CD4-positive, alpha-beta T cell (primary cell): ENCODE measurements around the gene RASAL2. TPM values are rescaled to one million over a fixed set of nuclear protein-coding genes. Genes with fewer than 3 reads are reported as not detected.

Experiments used
- ATAC-seq: fragments of 200-7000 bp; cut with Tn5 transposase; one replicate; pipeline ENCODE4 v1.10.0; 2022; ENCODE audit warnings: mild to moderate bottlenecking; ENCODE audit not compliant: poor library complexity
- CTCF ChIA-PET: fragments of 350-600 bp; sonication (Branson Sonifier 250); formaldehyde crosslinking; loops from one replicate; lab custom pipeline; 2021; ENCODE audit warnings: antibody characterized with exemption, inconsistent platforms; lab: Charles Lee
- POLR2A ChIA-PET: fragments of 350-600 bp; sonication (Branson Sonifier 250); formaldehyde crosslinking; loops from one replicate; lab custom pipeline; 2021; ENCODE audit warnings: antibody characterized with exemption, inconsistent platforms; lab: Charles Lee
- DNase-seq, 14 experiments: peaks; one replicate each; pipeline ENCODE4 v3.0.0-alpha.2; 2013 to 2020; ENCODE audit warnings: mixed read lengths in 2 of 14
- H3K27ac ChIP-seq, 2 donors: one replicate each; pipeline versions ENCODE4 v1.5.1 to v1.7.0; 2013; ENCODE audit warnings: low read length in 2 of 2, low read depth in 1 of 2, mild to moderate bottlenecking in 1 of 2
- H3K27me3 ChIP-seq, 2 experiments: 1 replicate in 1 of 2; 2 replicates in 1 of 2; pipeline versions ENCODE4 v1.6.1 to v1.7.0; 2013; ENCODE audit warnings: low read length in 2 of 2, control low read depth in 1 of 2, mild to moderate bottlenecking in 1 of 2, moderate library complexity in 1 of 2; ENCODE audit not compliant: insufficient read depth in 2 of 2, control insufficient read depth in 1 of 2
- H3K36me3 ChIP-seq: one replicate; pipeline ENCODE4 v1.6.1; 2013; ENCODE audit warnings: low read length, control low read depth; ENCODE audit not compliant: insufficient read depth
- H3K4me1 ChIP-seq: one replicate; pipeline ENCODE4 v1.6.1; 2013; ENCODE audit warnings: low read length, control low read depth; ENCODE audit not compliant: insufficient read depth
- H3K4me3 ChIP-seq: one replicate; pipeline ENCODE4 v1.5.1; 2013; ENCODE audit warnings: mild to moderate bottlenecking, low read length, moderate library complexity
- H3K9me3 ChIP-seq, 2 experiments: 1 replicate in 1 of 2; 2 replicates in 1 of 2; pipeline versions ENCODE4 v1.6.1 to v1.7.0; 2013; ENCODE audit warnings: low read length in 2 of 2, mild to moderate bottlenecking in 2 of 2, control low read depth in 1 of 2, moderate library complexity in 1 of 2; ENCODE audit not compliant: control insufficient read depth in 1 of 2, insufficient read depth in 1 of 2
- H3K27ac Mint-ChIP-seq: one replicate; pipeline ENCODE4 v1.8.0; 2020; ENCODE audit warnings: mixed read lengths
- H3K27me3 Mint-ChIP-seq: one replicate; pipeline ENCODE4 v1.8.0; 2021; ENCODE audit warnings: mixed read lengths
- H3K36me3 Mint-ChIP-seq: one replicate; pipeline ENCODE4 v1.8.0; 2021; ENCODE audit warnings: low read depth, mixed read lengths
- H3K4me1 Mint-ChIP-seq: one replicate; pipeline ENCODE4 v1.8.0; 2021; ENCODE audit warnings: low read depth, mixed read lengths
- H3K4me3 Mint-ChIP-seq: one replicate; pipeline ENCODE4 v1.8.0; 2020; ENCODE audit warnings: mild to moderate bottlenecking, mixed read lengths
- H3K9me3 Mint-ChIP-seq: one replicate; pipeline ENCODE4 v1.8.0; 2020; ENCODE audit warnings: mixed read lengths
- CTCF ChIP-seq: fragments of 200-600 bp; IDR thresholded peaks from one replicate; pipeline ENCODE4 v1.8.0; 2022; ENCODE audit warnings: antibody characterized with exemption, mild to moderate bottlenecking
- intact Hi-C, 2 experiments: fragments of 100-400 bp; cut with DNase I in 1 of 2; cut with micrococcal nuclease in 1 of 2; formaldehyde crosslinking; loops; one replicate each; pipeline versions ENCODE4 v1.15.1 to v1.9.0; 2023 to 2025; cut with DNase I, micrococcal nuclease
- total RNA-seq, 174 experiments: library from RNA in 2 of 174; stranded (reverse) in 2 of 174; gene quantifications; one replicate each; pipeline ENCODE4 v1.2.3 and lab custom pipeline; 2021 to 2026

Gene RASAL2
- total RNA-seq, 2 experiments from 2014 or later = 0.03 TPM; not detected in 1

- ChIA-PET CTCF (no interaction called here), POLR2A (no interaction called here)
- Histone ChIP-seq H3K27ac (no peak overlapping the region), H3K4me3 (no peak overlapping the region), H3K36me3 (no peaks in the 10 kb centered on the region), H3K4me1 (no peaks in the 10 kb centered on the region), H3K27me3 (no peaks in the 10 kb centered on the region), H3K9me3 (no peaks in the 10 kb centered on the region)
- no peak for TF ChIP-seq CTCF
- Mint-ChIP-seq H3K4me3 (no peak overlapping the region), H3K9me3 (no peaks in the 10 kb centered on the region), H3K27ac (no peak overlapping the region), H3K27me3 (no peaks in the 10 kb centered on the region), H3K4me1 (no peaks in the 10 kb centered on the region), H3K36me3 (no peaks in the 10 kb centered on the region)
- intact Hi-C loops = no loop called here
- DNase-seq (no peak), ATAC-seq (no peak)
Measured at GRCh38 chr1:178521241-178521640, 427.3 kb downstream of the RASAL2 start.

- POLR2A ChIA-PET = no interaction called here
- H3K27ac Mint-ChIP-seq = no peak overlapping the region
- H3K9me3 Mint-ChIP-seq = no peaks in the 10 kb centered on the region
- DNase-seq (no peak), ATAC-seq (no peak)
- intact Hi-C loops = no loop called here
- Histone ChIP-seq H3K27me3 (no peaks in the 10 kb centered on the region), H3K9me3 (no peaks in the 10 kb centered on the region), H3K4me3 (no peak overlapping the region), H3K36me3 (no peaks in the 10 kb centered on the region), H3K4me1 (peaks cover 3% of the 10 kb centered on the region), H3K27ac (no peak overlapping the region)
- no peak for TF ChIP-seq CTCF
- no peaks in the 10 kb centered on the region for H3K36me3 Mint-ChIP-seq
- CTCF ChIA-PET = no interaction called here
- H3K27me3 Mint-ChIP-seq = peaks cover under 1% of the 10 kb centered on the region
- H3K4me3 Mint-ChIP-seq = no peak overlapping the region
- peaks cover under 1% of the 10 kb centered on the region for H3K4me1 Mint-ChIP-seq
Measured at GRCh38 chr1:178527117-178527516, 433.2 kb downstream of the RASAL2 start.

- intact Hi-C loops = no loop called here
- no peak for TF ChIP-seq CTCF
Measured at GRCh38 chr1:178528228-178528952, 434.5 kb downstream of the RASAL2 start.

More at GRCh38 chr1:178528228-178528952, 434.5 kb downstream of the RASAL2 start:
- no peaks in the 10 kb centered on the region for H3K9me3 ChIP-seq
- H3K27me3 ChIP-seq = no peaks in the 10 kb centered on the region
- H3K4me1 Mint-ChIP-seq = peaks cover 5% of the 10 kb centered on the region
- H3K27me3 Mint-ChIP-seq = peaks cover 5% of the 10 kb centered on the region
- no peak overlapping the region for H3K4me3 ChIP-seq
- POLR2A ChIA-PET = no interaction called here
- no peak overlapping the region for H3K4me3 Mint-ChIP-seq
- CTCF ChIA-PET = no interaction called here
- ATAC-seq (no peak), DNase-seq (no peak)
- H3K36me3 Mint-ChIP-seq = no peaks in the 10 kb centered on the region
- peaks cover 7% of the 10 kb centered on the region for H3K4me1 ChIP-seq
- H3K27ac ChIP-seq = no peak overlapping the region
- no peaks in the 10 kb centered on the region for H3K36me3 ChIP-seq
- no peaks in the 10 kb centered on the region for H3K9me3 Mint-ChIP-seq
- no peak overlapping the region for H3K27ac Mint-ChIP-seq
